GM23248 (cell line): ENCODE results near the gene ZG16B. TPM values are rescaled to one million over a fixed set of nuclear protein-coding genes. Genes with fewer than 3 reads are reported as not detected.

Experiments
- DNase-seq: peaks from one replicate; pipeline ENCODE4 v3.0.0-alpha.2; 2015
- H2AFZ ChIP-seq: fragments of 200-600 bp; sonication (generic); 2 replicates; pipeline ENCODE4 v1.6.1; 2016; ENCODE audit warnings: antibody characterized with exemption
- H3F3A ChIP-seq: fragments of 200-600 bp; sonication (generic); 2 replicates; pipeline ENCODE4 v1.6.1; 2016; ENCODE audit warnings: mild to moderate bottlenecking, antibody characterized with exemption, mixed run types; ENCODE audit not compliant: insufficient read depth
- H3K27ac ChIP-seq: fragments of 200-600 bp; sonication (generic); 2 replicates; pipeline ENCODE4 v1.5.1; 2016; ENCODE audit warnings: mild to moderate bottlenecking
- H3K27me3 ChIP-seq: fragments of 200-600 bp; sonication (generic); replicated peaks from 2 replicates; pipeline ENCODE4 v1.6.1; 2016; ENCODE audit warnings: mild to moderate bottlenecking; ENCODE audit not compliant: insufficient read depth
- H3K36me3 ChIP-seq: fragments of 200-600 bp; sonication (generic); 2 replicates; pipeline ENCODE4 v1.6.1; 2016; ENCODE audit warnings: low read depth, mild to moderate bottlenecking
- H3K4me1 ChIP-seq: fragments of 200-600 bp; sonication (generic); 2 replicates; pipeline ENCODE4 v1.6.1; 2016; ENCODE audit warnings: mild to moderate bottlenecking; ENCODE audit not compliant: insufficient read depth
- H3K4me2 ChIP-seq: fragments of 200-600 bp; sonication (generic); one replicate; pipeline ENCODE4 v1.6.1; 2016; ENCODE audit warnings: mild to moderate bottlenecking; ENCODE audit not compliant: unreplicated experiment
- H3K4me3 ChIP-seq: fragments of 200-600 bp; sonication (generic); 2 replicates; pipeline ENCODE4 v1.5.1; 2016; ENCODE audit warnings: mild to moderate bottlenecking
- H3K79me2 ChIP-seq: fragments of 200-600 bp; sonication (generic); 2 replicates; pipeline ENCODE4 v1.6.1; 2016; ENCODE audit warnings: mild to moderate bottlenecking; ENCODE audit not compliant: insufficient read depth
- H3K9ac ChIP-seq: fragments of 200-600 bp; sonication (generic); 2 replicates; pipeline ENCODE4 v1.6.1; 2016; ENCODE audit warnings: mild to moderate bottlenecking
- H3K9me2 ChIP-seq: fragments of 200-600 bp; sonication (generic); 2 replicates; pipeline ENCODE4 v1.6.1; 2016; ENCODE audit warnings: mixed run types, mild to moderate bottlenecking, moderate library complexity; ENCODE audit not compliant: insufficient read depth
- H3K9me3 ChIP-seq: fragments of 200-600 bp; sonication (generic); one replicate; pipeline ENCODE4 v1.6.1; 2017; ENCODE audit warnings: low read depth
- H4K20me1 ChIP-seq: fragments of 200-600 bp; sonication (generic); 2 replicates; pipeline ENCODE4 v1.6.0; 2016; ENCODE audit not compliant: insufficient read depth
- EZH2 ChIP-seq: fragments of 200-600 bp; sonication (generic); IDR thresholded peaks from 2 replicates; pipeline ENCODE4 v1.6.1; 2018; ENCODE audit warnings: antibody characterized with exemption, mild to moderate bottlenecking; ENCODE audit not compliant: insufficient read depth, poor library complexity, severe bottlenecking
- EZH2phosphoT487 ChIP-seq: fragments of 200-600 bp; sonication (generic); IDR thresholded peaks from 2 replicates; pipeline ENCODE4 v1.6.1; 2018; ENCODE audit warnings: antibody characterized with exemption, moderate library complexity, mild to moderate bottlenecking, low read depth; ENCODE audit not compliant: insufficient read depth
- WGBS, 2 experiments: methylation state at CpG; one replicate each; pipeline ENCODE4 v1.1.6; 2015 to 2017; ENCODE audit warnings: low lambda C conversion rate in 2 of 2, low coverage in 1 of 2; ENCODE audit errors: missing lambda C conversion rate in 2 of 2; 5-methylcytosine and 5-hydroxymethylcytosine counted together
- in situ Hi-C: fragments of 300-500 bp; cut with MboI; formaldehyde crosslinking; loops from 2 replicates; pipeline ENCODE4 v1.15.0; 2020
- polyA plus RNA-seq: library from polyadenylated mRNA; unstranded; fragments of >200 nt; fragmentation: Nextera tagmentation; extraction: Ambion mirVana; gene quantifications from 2 replicates; pipeline ENCODE4 v1.2.1, GENCODE V29; 2016
- total RNA-seq: library from RNA; depleted of rRNA; stranded (reverse); fragments of >200 nt; shearing (Covaris generic); gene quantifications from 2 replicates; pipeline ENCODE4 v1.2.3, GENCODE V29; 2014

The ZG16B gene
- total and polyA plus RNA-seq, 2 experiments from 2014 or later = not detected

DNA sequence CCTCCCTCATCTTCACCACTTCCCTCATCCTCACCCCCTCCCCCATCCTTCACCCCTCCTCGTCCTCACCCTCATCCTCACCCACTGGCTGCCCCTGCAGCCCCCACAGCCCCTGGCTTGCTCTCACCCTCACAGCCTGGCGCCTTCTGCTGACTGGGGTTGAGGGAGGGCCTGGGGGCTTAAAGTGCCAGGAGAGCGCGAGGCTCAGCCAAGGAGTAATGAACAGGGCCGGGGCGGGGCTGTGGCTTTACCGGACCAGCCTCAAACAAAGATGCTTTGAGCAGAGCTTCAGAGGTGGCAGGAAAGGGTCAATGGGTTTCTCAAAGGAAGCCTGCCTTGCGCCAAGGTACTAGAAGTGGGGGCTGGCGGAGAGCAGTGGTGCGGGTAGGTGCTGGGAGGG lies 42.7 kb upstream of the ZG16B start, which contains the start of gene PRSS33:
PRSS33 (minus strand) TSS at position 155 of the 400 bp plus-strand sequence. CDS start 1,013 bp downstream, outside the sequence.
- Histone ChIP-seq H3K27ac (no peak within 1 kb of the TSS), H3F3A (no peaks in the 10 kb centered on the region), H3K36me3 (no peaks in the 10 kb centered on the region), H3K9me3 (no peaks in the 10 kb centered on the region), H3K9me2 (no peaks in the 10 kb centered on the region), H2AFZ (no peak within 1 kb of the TSS), H3K4me3 (no peak within 1 kb of the TSS), H3K79me2 (no peaks in the 10 kb centered on the region), H3K27me3 (peaks cover 68% of the 10 kb centered on the region), H3K9ac (no peak within 1 kb of the TSS), H3K4me1 (no peaks in the 10 kb centered on the region), H3K4me2 (no peak within 1 kb of the TSS), H4K20me1 (no peaks in the 10 kb centered on the region)
- no peak for TF ChIP-seq EZH2
- no peak for TF ChIP-seq EZH2phosphoT487
- in situ Hi-C loops = no loop called here
- no peak for DNase-seq
- 2 to 3% methylated on average over 9 to 10 of the region's 10 CpGs for WGBS, 2 experiments

DNA sequence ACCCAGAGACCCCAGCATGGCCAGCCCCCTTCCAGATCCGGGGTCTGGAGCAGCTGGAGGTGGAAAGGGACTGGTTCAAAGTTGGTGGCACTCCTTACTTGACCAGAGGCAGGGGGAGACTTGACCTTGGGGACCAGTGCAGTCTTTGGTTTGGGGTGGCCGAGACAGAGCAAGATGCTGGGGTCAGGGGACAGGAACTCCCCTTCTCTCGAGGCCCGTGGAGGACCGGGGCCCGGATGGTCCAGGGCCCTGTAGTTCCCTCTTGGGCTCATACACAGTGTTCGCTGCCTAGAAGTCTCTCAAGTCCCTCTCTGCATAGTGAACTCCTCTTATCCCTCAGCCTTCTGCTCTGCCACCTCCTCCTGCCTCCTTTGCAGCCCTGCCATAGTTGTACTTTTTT lies 42.1 kb upstream of the ZG16B start:
- no peak overlapping the region for H3K27ac ChIP-seq
- no peaks in the 10 kb centered on the region for H3K9me3 ChIP-seq
- H3K4me3 ChIP-seq = no peak overlapping the region
- no peaks in the 10 kb centered on the region for H3K36me3 ChIP-seq
- no peaks in the 10 kb centered on the region for H3K4me1 ChIP-seq
- H3K79me2 ChIP-seq = no peaks in the 10 kb centered on the region
- WGBS, 2 experiments = 21 to 24% methylated on average over 7 of the region's 7 CpGs
- no peaks in the 10 kb centered on the region for H3F3A ChIP-seq
- H3K9ac ChIP-seq = no peak overlapping the region
- in situ Hi-C loops = no loop called here
- H2AFZ ChIP-seq = no peak overlapping the region
- peaks cover 73% of the 10 kb centered on the region for H3K27me3 ChIP-seq
- no peaks in the 10 kb centered on the region for H3K9me2 ChIP-seq
- DNase-seq = no peak
- no peaks in the 10 kb centered on the region for H4K20me1 ChIP-seq
- TF ChIP-seq EZH2 = no peak
- no peak for TF ChIP-seq EZH2phosphoT487
- no peak overlapping the region for H3K4me2 ChIP-seq

DNA sequence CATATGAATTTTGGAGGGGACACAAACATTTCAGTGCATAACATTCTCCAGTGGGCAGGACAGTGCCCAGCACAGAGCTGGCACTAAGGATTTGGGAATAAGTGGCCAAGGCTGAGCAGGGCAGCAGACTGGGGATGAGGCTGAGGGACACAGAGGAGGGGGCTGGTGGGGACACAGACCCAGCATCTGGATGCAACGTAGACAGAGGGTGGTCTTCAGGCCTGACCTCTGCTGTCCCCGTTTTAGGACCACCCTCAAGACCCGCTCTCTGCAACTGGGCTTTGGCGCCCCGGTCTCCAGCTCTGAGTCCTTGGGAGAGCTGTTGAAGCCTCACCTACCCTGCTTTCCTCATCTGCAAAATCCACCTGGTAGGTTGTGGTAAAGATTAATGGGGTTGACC lies 39.5 kb upstream of the ZG16B start:
- Histone ChIP-seq H2AFZ (no peak overlapping the region), H3K36me3 (no peaks in the 10 kb centered on the region), H3K9me3 (no peaks in the 10 kb centered on the region), H3K4me3 (no peak overlapping the region), H3F3A (no peaks in the 10 kb centered on the region), H3K27ac (no peak overlapping the region), H3K79me2 (no peaks in the 10 kb centered on the region), H3K4me2 (no peak overlapping the region), H4K20me1 (no peaks in the 10 kb centered on the region), H3K27me3 (peaks cover 72% of the 10 kb centered on the region), H3K4me1 (no peaks in the 10 kb centered on the region), H3K9ac (no peak overlapping the region), H3K9me2 (no peaks in the 10 kb centered on the region)
- no peak for TF ChIP-seq EZH2
- no peak for TF ChIP-seq EZH2phosphoT487
- in situ Hi-C loops = no loop called here
- WGBS, 2 experiments = 68 to 76% methylated on average over 5 of the region's 5 CpGs
- no peak for DNase-seq

DNA sequence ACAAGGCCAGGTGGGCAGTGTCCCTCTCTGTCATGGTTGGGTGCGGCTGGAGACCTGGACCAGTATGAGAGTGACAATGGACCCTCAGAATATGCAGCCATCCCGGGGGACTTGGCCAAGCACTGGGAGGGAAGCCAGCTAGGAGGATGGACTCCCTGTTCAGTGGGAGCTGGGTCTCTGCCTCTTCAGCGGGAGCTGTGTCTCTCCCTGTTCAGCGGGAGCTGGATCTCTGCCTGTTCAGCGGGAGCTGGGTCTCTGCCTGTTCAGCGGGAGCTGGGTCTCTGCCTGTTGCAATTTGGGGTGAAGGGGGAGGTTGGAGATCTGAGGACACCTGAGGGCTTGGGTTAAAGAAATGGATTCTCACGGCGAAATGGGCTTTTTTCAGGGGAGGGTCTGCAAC lies 38.9 kb upstream of the ZG16B start:
- Histone ChIP-seq H3K9ac (no peak overlapping the region), H2AFZ (no peak overlapping the region), H3K9me3 (no peaks in the 10 kb centered on the region), H3K79me2 (no peaks in the 10 kb centered on the region), H3K27me3 (peaks cover 72% of the 10 kb centered on the region), H4K20me1 (no peaks in the 10 kb centered on the region), H3F3A (no peaks in the 10 kb centered on the region), H3K27ac (no peak overlapping the region), H3K9me2 (no peaks in the 10 kb centered on the region), H3K4me3 (no peak overlapping the region), H3K4me2 (no peak overlapping the region), H3K4me1 (no peaks in the 10 kb centered on the region), H3K36me3 (no peaks in the 10 kb centered on the region)
- TF ChIP-seq EZH2phosphoT487 (no peak), EZH2 (no peak)
- DNase-seq = no peak
- WGBS, 2 experiments = 36 to 43% methylated on average over 8 of the region's 8 CpGs
- in situ Hi-C loops = no loop called here

DNA sequence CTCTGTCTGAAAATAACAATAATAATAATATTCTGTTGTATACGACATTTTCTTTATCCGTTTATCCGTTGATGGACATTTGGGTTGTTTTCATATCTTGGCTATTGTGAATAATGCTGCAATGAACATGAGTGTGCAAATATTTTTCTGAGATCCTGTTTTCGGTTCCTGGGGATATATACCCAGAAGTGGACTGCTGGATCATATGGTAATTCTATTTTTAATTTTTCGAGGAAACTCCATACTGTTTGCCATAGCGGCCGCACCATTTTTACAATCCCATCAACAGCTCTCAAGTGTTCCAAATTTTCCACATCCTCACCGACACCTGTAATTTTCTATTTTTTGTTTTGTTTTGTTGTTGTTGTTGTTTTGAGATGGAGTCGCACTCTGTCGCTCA lies 37.2 kb upstream of the ZG16B start:
- in situ Hi-C loops = no loop called here

More for the DNA sequence above, 37.2 kb upstream of the ZG16B start:
- Histone ChIP-seq H3K27ac (no peak overlapping the region), H3K9me3 (no peaks in the 10 kb centered on the region), H2AFZ (no peak overlapping the region), H3K4me2 (no peak overlapping the region), H3K4me1 (no peaks in the 10 kb centered on the region), H3K79me2 (no peaks in the 10 kb centered on the region), H3K36me3 (no peaks in the 10 kb centered on the region), H4K20me1 (no peaks in the 10 kb centered on the region), H3K4me3 (no peak overlapping the region), H3K27me3 (peaks cover 69% of the 10 kb centered on the region), H3K9me2 (no peaks in the 10 kb centered on the region), H3F3A (no peaks in the 10 kb centered on the region), H3K9ac (no peak overlapping the region)
- DNase-seq = no peak
- 60 to 62% methylated on average over 10 of the region's 10 CpGs for WGBS, 2 experiments
- TF ChIP-seq EZH2phosphoT487 = no peak
- TF ChIP-seq EZH2 = no peak
